ENCODE measurements around the gene FOSL1. TPM values are rescaled to one million over a fixed set of nuclear protein-coding genes. Genes with fewer than 3 reads are reported as not detected.
"Not testable (repeated sequence)": the region's sequence is repeated elsewhere in the genome, so short reads cannot be mapped to it uniquely, and the experiment has no call there.

The FOSL1 gene
- polyA plus RNA-seq, 12 donors: 0.15 to 1.0 (median 0.24) TPM; not detected in 3

GRCh38 chr11:65896034-65896999 is 3.9 kb downstream of the FOSL1 start:
- no peak for DNase-seq

GRCh38 chr11:65895482-65895981 is 4.7 kb downstream of the FOSL1 start:
- no peak for DNase-seq

GRCh38 chr11:65894034-65894591 is 6.1 kb downstream of the FOSL1 start:
- no peak for DNase-seq

GRCh38 chr11:65892661-65893317 is 7.4 kb downstream of the FOSL1 start:
- DNase-seq: no peak

- not testable (repeated sequence) for DNase-seq
Observed at GRCh38 chr11:65892137-65892540, 8.0 kb downstream of the FOSL1 start.

GRCh38 chr11:65891219-65892136 is 8.7 kb downstream of the FOSL1 start:
- no peak for DNase-seq

- DNase-seq: peak; percentile 98
Observed at GRCh38 chr11:65890324-65891218, 9.6 kb downstream of the FOSL1 start, which contains the start of gene CCDC85B. CCDC85B (plus strand) TSS chr11:65890673; CDS start chr11:65890784, 111 bp downstream.

GRCh38 chr11:65888163-65888814 is 11.9 kb downstream of the FOSL1 start, which contains the start of gene FIBP:
FIBP (minus strand) TSS chr11:65888471; CDS start chr11:65888418, 53 bp downstream.
- DNase-seq: peak; percentile 98

GRCh38 chr11:65887723-65888162 is 12.4 kb downstream of the FOSL1 start:
- DNase-seq: no peak

- no peak for DNase-seq
Observed at GRCh38 chr11:65886826-65887722, 13.1 kb downstream of the FOSL1 start.

- no peak for DNase-seq
Observed at GRCh38 chr11:65885808-65886536, 14.2 kb downstream of the FOSL1 start.

GRCh38 chr11:65885231-65885630 is 15.0 kb downstream of the FOSL1 start:
- DNase-seq: no peak

- no peak for DNase-seq
Observed at GRCh38 chr11:65884716-65885092, 15.5 kb downstream of the FOSL1 start.

GRCh38 chr11:65883786-65884715 is 16.1 kb downstream of the FOSL1 start:
- no peak for DNase-seq

- no peak for DNase-seq
Observed at GRCh38 chr11:65883058-65883761, 17.0 kb downstream of the FOSL1 start.

All from muscle of arm (tissue), 12 donors.